Fibroblast of the aortic adventitia (primary cell): ENCODE data around the gene GATAD2A. TPM values are rescaled to one million over a fixed set of nuclear protein-coding genes. Genes with fewer than 3 reads are reported as not detected.

ENCODE experiments used
- DNase-seq: peaks from one replicate; pipeline ENCODE4 v3.0.0-alpha.2; 2010; ENCODE audit warnings: low read depth
- H3K4me3 ChIP-seq: 2 replicates; pipeline ENCODE4 v1.5.1; 2011; ENCODE audit warnings: low read depth, mild to moderate bottlenecking, control low read depth, low read length, moderate library complexity
- CTCF ChIP-seq: IDR thresholded peaks from 2 replicates; pipeline ENCODE4 v1.5.1; 2011; ENCODE audit warnings: mild to moderate bottlenecking, low read length, control low read depth, inconsistent platforms; ENCODE audit not compliant: insufficient read depth
- total RNA-seq: library from RNA; depleted of rRNA; stranded (reverse); fragments of >200 nt; gene quantifications from 2 replicates; pipeline ENCODE4 v1.2.3, GENCODE V29; 2012; ENCODE audit warnings: low replicate concordance

Gene GATAD2A
- total RNA-seq, 1 donor, result 46.4 TPM

GRCh38 chr19:19526581-19527370, 121.3 kb downstream of the GATAD2A start:
- TF ChIP-seq CTCF, result no peak
- H3K4me3 ChIP-seq, result no peak overlapping the region
- no peak for DNase-seq

GRCh38 chr19:19527371-19527656, 121.8 kb downstream of the GATAD2A start:
- no peak for TF ChIP-seq CTCF
- no peak for DNase-seq
- H3K4me3 ChIP-seq, result no peak overlapping the region

- DNase-seq, result no peak
- TF ChIP-seq CTCF, result no peak
- no peak overlapping the region for H3K4me3 ChIP-seq
Measured at GRCh38 chr19:19527674-19528625, 122.5 kb downstream of the GATAD2A start.

- TF ChIP-seq CTCF, result no peak
- no peak within 1 kb of the TSS for H3K4me3 ChIP-seq
- no peak for DNase-seq
Measured at GRCh38 chr19:19528721-19529490, 123.4 kb downstream of the GATAD2A start, which contains the start of gene YJEFN3. TSS of gene YJEFN3 (plus strand) at chr19:19528911. CDS start at chr19:19528933, 22 bp downstream.

- no peak for DNase-seq
Measured at GRCh38 chr19:19529783-19530422, 124.4 kb downstream of the GATAD2A start.

More at GRCh38 chr19:19529783-19530422, 124.4 kb downstream of the GATAD2A start:
- no peak for TF ChIP-seq CTCF
- no peak overlapping the region for H3K4me3 ChIP-seq
